HG02763 (cell line): ENCODE results near the gene ZNF831.

Experiments used
- ATAC-seq: cut with Tn5 transposase; IDR thresholded peaks from one replicate; pipeline ENCODE4 v1.9.1; 2021; ENCODE audit warnings: mild to moderate bottlenecking, moderate library complexity; ENCODE audit not compliant: unreplicated experiment

The ZNF831 gene

GRCh38 chr20:59154317-59155013, 9.2 kb upstream of the ZNF831 start:
- ATAC-seq = no peak

GRCh38 chr20:59157064-59157463, 6.6 kb upstream of the ZNF831 start:
- ATAC-seq = no peak

- ATAC-seq = no peak
These were observed 6.1 kb upstream of the ZNF831 start for GRCh38 chr20:59157531-59157930.

GRCh38 chr20:59157961-59158541, 5.6 kb upstream of the ZNF831 start:
- ATAC-seq = no peak

DNA sequence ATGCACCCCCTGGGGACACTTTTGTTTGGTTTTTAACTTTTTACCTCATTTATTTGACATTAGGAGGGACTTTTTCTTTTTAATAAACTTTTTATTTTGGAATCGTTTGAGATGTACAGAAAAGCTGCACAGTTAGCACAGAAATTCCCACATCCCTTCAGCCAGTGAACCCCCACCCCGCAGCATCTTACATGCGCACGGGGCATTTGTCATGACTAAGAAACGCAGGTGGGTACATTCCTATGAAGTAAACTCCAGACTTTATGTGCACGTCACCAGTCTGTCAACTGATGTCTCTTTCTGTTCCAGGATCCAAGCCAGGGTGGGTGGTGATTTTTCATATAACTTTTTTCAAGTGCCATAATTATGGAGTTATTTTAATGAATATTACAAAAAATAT, 4.9 kb upstream of the ZNF831 start:
- no peak for ATAC-seq

DNA sequence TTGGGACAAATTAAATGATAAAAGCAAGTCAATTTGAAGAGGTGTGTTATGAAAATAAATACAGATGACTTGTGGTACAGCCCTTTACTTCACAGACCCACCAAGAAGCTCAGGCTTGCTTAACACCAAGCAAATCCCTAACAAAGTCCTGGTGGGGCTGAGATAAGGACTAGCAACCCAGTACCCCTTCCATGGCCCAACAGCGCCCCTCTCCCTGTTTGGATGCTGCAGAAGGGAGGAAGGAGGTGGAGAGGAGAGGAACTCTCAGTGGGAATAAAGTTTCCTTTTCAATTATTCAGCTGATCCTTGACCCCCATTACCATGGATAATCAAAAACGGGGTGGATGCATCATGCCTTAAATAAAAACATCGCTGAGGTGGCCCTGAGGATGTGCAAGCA, 4.5 kb upstream of the ZNF831 start:
- no peak for ATAC-seq

DNA sequence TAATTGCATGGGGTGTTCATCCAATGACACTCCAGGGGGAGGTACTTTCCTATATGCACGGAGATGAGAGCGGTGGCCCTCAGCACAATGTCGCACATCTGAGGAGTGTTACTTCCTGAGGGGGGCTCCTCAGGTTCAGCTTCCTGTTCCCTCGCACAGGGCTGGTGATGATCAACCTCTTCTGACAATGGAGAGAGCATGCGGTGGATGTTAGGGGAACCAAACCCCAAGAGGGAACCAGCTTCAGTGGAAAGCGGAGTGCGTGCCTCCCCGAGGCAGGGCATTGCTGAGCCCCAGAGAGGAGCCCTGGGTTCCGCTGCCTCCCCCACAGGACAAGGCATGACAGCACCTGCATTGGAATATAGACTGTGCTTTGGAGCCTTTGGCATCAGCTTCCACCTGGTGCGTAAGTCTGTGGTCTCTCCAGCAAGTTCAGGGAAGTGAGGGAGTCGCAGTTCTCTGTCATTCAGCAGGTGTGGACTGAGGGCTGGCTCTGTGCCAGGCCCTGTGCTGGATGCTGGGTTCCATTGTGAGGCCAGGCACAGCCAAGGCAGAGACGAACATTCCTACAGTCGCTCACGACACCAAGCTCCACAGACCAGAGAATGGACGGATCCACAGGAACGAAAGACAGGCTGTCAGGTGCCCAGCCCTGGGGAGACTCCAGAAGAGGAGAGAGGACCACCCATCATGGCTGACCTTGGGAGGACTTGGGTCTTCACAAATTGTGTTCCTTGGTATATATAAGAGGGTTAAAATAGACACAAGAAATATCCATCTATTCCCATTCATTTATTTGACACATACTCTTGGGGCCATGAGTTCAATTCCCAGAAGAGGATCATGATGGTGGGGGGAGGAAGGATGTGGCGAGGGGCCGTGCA, 3.9 kb upstream of the ZNF831 start:
- no peak for ATAC-seq

DNA sequence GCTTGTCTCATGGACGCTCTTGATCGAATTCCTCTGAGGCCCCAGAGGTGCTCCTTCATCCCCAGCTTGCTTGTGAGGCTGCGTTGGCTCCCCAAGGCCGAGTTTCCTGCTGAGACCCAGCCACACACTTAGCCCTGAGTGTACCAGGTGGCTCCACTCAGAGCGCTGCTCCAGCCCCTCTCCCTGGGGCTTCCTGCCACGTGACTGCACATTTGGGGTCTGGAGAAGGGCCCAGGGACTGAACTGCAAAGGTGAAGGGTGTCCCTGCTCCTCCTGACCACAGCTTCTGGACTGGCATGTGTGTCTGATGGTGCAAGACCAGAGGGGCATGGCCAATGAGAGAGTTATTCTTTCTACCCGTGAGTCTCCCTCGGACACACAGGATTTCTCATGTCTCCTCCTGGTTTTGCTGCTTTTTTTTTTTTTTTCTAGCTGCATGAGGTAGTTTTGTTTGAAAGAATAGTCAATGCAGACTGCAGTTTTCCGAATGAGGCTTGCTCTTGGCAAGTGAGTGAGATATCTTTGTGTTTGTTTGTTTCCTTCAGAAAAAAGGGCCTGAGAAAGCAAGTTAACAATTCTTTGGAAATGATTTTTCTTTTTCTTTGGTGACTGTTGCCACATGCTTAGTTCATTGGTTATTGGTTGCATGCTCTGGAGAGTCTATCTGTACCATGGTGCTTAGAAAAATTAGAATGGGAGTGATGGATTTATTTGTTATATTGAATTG, 3.1 kb upstream of the ZNF831 start:
- ATAC-seq = no peak

- no peak for ATAC-seq
These were observed 1.9 kb upstream of the ZNF831 start for GRCh38 chr20:59161721-59162120.

- no peak for ATAC-seq
These were observed 1.2 kb downstream of the ZNF831 start for GRCh38 chr20:59164686-59165391.

DNA sequence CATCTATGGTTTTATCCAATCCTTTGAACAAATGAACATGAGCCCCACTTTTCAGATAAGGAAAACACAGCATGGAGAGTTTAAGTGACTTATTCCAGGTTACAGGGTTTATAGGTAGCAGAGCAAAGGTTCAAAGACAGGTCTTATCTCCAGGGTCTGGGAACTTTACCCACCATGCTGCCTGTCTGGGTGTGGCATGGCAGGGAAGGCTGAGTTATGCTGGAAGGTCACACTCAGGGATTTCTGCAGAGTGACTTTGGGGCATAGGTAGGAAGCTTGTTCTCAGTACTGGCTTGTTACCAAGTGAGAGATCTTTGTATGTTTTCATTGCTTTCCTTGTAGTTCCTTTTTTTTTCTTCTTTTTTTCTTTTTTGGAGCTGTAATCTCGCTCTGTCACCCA, 1.8 kb downstream of the ZNF831 start:
- ATAC-seq = no peak

DNA sequence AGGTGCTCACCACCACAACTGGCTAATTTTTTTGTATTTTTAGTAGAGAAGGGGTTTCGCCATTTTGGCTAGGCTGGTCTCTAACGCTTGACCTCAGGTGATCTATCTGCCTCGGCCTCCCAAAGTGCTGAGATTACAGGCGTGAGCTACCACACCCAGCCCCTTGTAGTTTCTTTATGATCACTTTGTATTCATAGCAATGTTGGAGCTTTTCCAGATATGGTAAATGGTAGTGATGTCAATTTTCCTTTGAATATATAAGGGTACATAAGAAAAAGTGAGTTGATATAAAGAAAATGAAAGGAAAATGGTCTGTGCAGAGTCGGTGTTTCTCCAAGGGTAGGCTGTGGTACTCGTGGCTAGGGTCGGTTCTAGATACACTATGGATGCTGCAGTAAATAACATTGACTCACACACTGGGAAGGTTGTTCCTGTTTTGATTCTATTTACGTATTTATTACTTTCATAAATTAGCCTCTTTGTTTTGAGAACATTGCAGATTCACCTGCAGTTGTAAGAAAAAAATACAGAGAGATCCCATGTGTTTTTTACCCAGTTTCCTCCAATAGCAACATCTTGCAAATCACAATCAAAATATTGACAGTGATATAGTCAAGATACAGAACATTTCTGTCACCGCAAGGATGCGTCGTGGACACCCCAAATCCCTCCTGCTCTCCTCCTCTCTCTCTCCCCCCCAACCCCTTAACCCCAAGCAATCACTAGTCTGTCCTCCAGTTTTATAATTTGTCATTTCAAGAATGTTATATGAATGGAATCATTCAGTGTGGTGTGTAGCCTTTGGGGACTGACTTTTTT, 2.5 kb downstream of the ZNF831 start:
- no peak for ATAC-seq

- ATAC-seq = no peak
These were observed 7.1 kb downstream of the ZNF831 start for GRCh38 chr20:59170406-59171349.

DNA sequence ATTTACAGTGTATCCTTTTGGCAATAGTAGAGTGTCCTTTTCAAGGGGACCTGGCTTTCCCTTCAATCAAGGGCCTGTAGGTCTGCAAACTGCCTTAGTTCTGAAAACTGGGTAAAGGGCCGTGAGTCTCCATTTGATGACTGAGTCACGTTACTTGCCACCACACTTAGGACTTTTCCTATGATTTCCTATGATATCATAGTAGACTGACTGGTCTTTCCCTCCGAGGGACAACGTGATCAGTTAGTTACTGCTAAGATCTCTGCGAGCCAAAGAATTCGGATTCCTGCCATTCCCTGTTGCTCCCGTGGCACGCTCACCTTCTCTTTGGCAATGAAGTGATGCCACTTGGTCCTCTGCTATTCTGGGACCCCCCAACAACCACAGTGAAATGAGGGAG, 8.4 kb downstream of the ZNF831 start:
- no peak for ATAC-seq

DNA sequence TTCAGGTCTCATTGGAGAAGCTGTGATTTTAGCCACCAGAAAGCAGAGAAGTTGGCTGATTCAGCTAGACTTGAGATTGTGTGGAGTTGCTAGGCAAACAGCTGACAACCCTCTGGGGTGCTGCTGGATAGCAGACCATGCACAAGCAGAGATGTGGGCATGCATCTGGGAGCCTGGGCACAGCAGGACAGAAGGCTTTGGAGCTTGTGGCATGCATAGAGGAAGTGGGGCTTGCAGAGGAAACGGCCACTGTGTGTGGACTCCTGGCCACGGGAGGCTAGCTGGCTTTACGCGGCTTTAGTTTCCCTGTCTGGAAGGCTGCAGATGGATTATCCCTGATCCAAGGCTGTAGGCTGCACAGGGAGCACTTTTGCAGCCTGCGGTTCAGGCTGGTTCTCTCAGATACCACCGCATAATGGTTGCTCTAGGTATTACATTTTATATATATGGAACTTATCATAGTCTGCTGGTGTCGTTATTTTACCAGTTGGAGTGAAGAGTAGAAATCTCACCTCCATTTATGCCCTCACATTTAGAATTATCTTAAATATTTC, 10.4 kb downstream of the ZNF831 start:
- no peak for ATAC-seq

DNA sequence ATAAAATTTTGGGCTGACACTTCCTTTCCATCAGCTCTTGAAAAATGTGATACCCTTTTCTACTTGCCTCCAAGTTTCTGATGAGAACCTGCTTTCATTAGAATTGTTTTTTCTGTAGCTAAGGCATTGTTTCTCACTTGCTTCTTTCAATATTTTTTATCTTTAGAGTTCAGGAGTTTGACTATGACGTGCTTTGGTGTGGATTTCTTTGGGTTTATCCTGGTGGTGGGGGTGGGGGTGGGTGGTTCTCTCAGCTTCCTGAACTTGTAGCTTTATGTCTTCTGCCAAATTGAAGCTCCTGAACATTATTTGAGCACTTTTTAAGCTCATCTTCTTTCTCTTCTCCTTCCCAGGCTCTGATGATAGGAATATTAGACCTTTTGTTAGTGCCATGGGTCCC, 11.4 kb downstream of the ZNF831 start:
- ATAC-seq = no peak

GRCh38 chr20:59175861-59176260, 12.2 kb downstream of the ZNF831 start:
- no peak for ATAC-seq

GRCh38 chr20:59176812-59177211, 13.2 kb downstream of the ZNF831 start:
- no peak for ATAC-seq
